ENCODE data around the gene VAC14.
"Not testable (repeated sequence)": the region's sequence is repeated elsewhere in the genome, so short reads cannot be mapped to it uniquely, and the experiment has no call there.

The VAC14 gene

GRCh38 chr16:70681382-70682238, 119.3 kb downstream of the VAC14 start:
- DNase-seq (ENCODE audit: low read depth in 2 of 2), result no peak

- DNase-seq (ENCODE audit: low read depth in 2 of 2), result no peak
These were observed 120.2 kb downstream of the VAC14 start for GRCh38 chr16:70680495-70681381.

- no peak for DNase-seq (ENCODE audit: low read depth in 2 of 2)
These were observed 121.1 kb downstream of the VAC14 start for GRCh38 chr16:70679671-70680494.

DNA sequence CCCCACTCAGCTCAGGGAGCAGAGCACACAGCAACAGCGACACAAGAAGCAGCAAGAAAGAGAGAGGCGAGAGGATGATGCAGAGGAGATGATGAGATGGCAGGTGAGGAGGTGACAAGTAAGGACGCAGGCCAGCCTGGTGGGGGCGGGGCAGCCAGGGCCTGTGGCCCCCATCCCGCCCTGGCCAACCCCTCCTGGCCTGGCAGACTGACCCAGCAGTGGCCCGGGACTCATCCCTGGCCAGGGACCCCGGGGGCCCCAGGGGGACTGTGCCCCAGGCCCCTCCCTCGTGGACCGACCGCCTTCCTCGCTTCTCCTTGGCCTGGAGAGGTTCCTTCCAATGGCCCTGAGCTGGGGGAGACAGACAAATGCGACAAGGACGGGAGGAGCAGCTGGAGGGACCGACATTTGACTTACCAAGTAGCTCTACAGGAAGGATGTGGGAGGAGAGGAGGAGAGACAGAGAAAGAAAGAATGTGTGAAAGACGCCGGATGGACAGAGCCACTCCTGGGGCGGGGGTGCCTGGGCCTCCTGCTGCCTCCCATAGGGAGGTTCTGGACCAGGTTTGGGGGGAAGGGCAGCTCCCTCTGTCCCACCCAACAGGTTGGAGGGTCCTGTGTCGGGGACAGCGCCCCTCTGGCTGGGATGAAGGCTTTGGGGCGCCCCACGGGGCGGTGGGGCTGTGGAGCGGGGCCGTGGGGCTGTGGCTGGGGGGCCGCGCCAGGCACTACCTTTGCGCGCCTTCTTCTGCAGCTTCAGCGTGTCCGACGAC, 121.9 kb downstream of the VAC14 start:
- no peak for DNase-seq (ENCODE audit: low read depth in 2 of 2)

GRCh38 chr16:70678121-70678897, 122.6 kb downstream of the VAC14 start:
- DNase-seq (ENCODE audit: low read depth in 2 of 2), result no peak

GRCh38 chr16:70677499-70678120, 123.3 kb downstream of the VAC14 start:
- no peak for DNase-seq (ENCODE audit: low read depth in 2 of 2)

GRCh38 chr16:70676675-70677498, 124.1 kb downstream of the VAC14 start:
- no peak for DNase-seq (ENCODE audit: low read depth in 2 of 2)

- no peak for DNase-seq (ENCODE audit: low read depth in 2 of 2)
These were observed 125.0 kb downstream of the VAC14 start for GRCh38 chr16:70675851-70676513.

- no peak for DNase-seq (ENCODE audit: low read depth in 2 of 2)
These were observed 126.5 kb downstream of the VAC14 start for GRCh38 chr16:70674221-70675014.

DNA sequence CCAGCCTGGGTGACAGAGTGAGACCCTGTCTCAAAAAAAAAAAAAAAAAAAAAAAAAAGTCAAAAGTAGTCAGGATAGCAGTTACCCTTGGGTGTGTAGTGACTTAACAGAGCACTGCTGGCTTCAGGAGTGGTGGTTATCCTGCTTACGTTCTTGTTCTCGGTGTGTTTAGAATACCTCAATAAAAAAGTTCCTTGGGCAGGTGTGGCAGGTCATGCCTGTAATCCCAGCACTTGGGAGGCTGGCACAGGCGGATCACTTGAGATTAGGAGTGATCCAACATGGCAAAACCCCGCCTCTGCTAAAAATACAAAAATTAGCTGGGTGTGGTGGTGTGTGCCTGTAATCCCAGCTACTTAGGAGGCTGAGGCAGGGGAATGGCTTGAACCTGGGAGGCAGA, 130.0 kb downstream of the VAC14 start:
- not testable (repeated sequence) for DNase-seq (ENCODE audit: low read depth in 2 of 2)

GRCh38 chr16:70670175-70670574, 130.8 kb downstream of the VAC14 start:
- DNase-seq (ENCODE audit: low read depth in 2 of 2), result no peak

- DNase-seq (ENCODE audit: low read depth in 2 of 2), result no peak
These were observed 134.9 kb downstream of the VAC14 start for GRCh38 chr16:70665806-70666735.

DNA sequence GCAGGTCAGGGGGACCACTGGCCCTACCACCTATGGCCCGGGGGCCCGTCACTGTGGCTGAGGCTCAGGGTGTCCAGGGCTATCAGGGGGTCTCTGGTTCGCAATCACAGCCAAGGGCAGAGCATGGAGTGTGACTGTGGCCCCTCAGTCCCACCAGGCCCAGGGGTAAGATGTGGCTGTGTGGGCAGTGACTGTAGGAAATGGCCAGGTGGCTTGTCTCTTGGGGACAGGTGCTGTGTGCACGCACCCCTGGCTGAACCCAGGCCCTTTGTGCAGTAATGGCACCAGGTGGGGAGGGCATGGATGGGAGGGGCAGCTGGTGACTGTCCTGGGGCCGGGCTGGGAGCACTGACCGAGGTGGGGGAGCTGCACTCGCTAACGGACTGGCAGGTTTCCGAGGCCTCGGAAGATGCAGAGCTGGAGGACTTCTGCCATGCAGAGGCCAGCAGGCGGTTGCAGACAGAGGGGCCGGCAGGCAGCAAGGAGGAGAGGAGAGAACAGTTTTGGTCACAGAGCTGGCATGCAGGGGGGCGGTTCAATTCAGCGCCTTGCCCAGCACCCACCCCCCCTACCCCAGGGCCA, 135.8 kb downstream of the VAC14 start:
- no peak for DNase-seq (ENCODE audit: low read depth in 2 of 2)

GRCh38 chr16:70664325-70665112, 136.4 kb downstream of the VAC14 start:
- DNase-seq (ENCODE audit: low read depth in 2 of 2), result no peak

All from stimulated activated CD8-positive, alpha-beta memory T cell treated with anti-CD3 and anti-CD28 coated beads, Interleukin-7, amount 100 ng/mL, for 4 hours (primary cell).